ENCODE data around the gene EFNA1.

Gene EFNA1

DNA sequence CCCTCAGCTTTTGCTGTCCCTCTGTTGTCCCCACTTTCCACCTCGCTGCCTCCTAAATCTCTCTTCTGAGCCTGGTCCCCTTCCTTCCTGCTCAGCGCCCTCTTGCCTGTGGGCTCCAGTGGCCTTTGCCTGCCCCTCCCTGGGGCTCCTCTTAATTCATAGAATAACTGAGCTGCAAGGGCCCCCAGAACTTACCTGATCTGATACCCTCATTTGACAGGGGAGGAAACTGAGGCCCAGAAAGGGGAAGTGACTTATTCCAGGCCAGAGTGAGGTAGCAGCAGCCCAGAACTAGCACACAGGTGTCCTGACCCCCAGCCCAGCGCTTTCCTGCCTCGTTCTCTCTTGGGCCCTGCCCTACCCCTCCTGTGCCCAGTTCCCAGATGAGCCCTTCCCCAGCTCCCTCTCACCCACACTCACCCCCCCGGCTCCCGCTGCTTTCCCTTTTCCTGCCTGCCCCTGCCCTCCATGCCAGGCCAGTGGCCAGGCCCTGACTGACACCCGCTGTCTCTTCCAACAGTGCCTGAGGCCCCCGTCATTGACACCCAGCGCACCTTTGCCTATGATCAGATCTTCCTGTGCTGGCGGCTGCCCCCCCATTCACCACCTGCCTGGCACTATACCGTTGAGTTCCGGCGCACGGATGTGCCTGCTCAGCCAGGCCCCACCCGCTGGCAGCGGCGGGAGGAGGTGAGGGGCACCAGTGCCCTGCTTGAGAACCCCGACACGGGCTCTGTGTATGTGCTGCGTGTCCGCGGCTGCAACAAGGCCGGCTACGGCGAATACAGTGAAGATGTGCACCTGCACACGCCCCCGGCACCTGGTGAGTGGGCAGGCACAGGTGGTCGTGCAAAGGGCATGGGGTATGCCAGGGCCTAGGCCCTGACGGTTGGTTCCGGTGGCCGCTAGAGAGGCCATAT, 51.7 kb downstream of the EFNA1 start:
- TF ChIP-seq EZH2 (IDR thresholded peaks at IDR 0.05; ENCODE audit: borderline replicate concordance, low read depth, low read length, severe bottlenecking) (no peak), CTCF (IDR thresholded peaks at IDR 0.05; ENCODE audit: borderline replicate concordance, extremely low read depth, low read length, poor library complexity, severe bottlenecking) (no peak)
- H3K4me1 ChIP-seq (ENCODE audit: insufficient read depth, low read length): peaks cover 23% of the 10 kb centered on the region
- peaks cover 12% of the 10 kb centered on the region; the same call in 1 of the 2 replicates for H3K36me3 ChIP-seq (ENCODE audit: insufficient read depth, low read length)
- H4K20me1 ChIP-seq (ENCODE audit: insufficient read depth, low read length): no peaks in the 10 kb centered on the region
- H3K79me2 ChIP-seq (ENCODE audit: insufficient read depth, low read length): no peaks in the 10 kb centered on the region
- no peak overlapping the region for H2AFZ ChIP-seq (ENCODE audit: low read depth, low read length)
- H3K4me3 ChIP-seq (ENCODE audit: low read depth in 1 of 2, low read length in 2 of 2): no peak overlapping the region
- no peak overlapping the region for H3K9ac ChIP-seq (ENCODE audit: low read depth, low read length)
- H3K4me2 ChIP-seq (ENCODE audit: insufficient read depth, low read length): no peak overlapping the region
- ATAC-seq (ENCODE audit: insufficient read depth, low read depth): no peak
- no peaks in the 10 kb centered on the region for H3K9me3 ChIP-seq (ENCODE audit: insufficient read depth, low read length, severe bottlenecking)
- H3K27me3 ChIP-seq (ENCODE audit: insufficient read depth, low read length, poor library complexity): no peaks in the 10 kb centered on the region
- no peak for DNase-seq
- no peak overlapping the region for H3K27ac ChIP-seq (ENCODE audit: low read length)

- Histone ChIP-seq H3K9ac (ENCODE audit: low read depth, low read length) (no peak overlapping the region), H3K36me3 (ENCODE audit: insufficient read depth, low read length) (peaks cover 12% of the 10 kb centered on the region; the same call in 1 of the 2 replicates), H3K4me3 (ENCODE audit: low read depth in 1 of 2, low read length in 2 of 2) (no peak overlapping the region), H3K4me2 (ENCODE audit: insufficient read depth, low read length) (no peak overlapping the region), H4K20me1 (ENCODE audit: insufficient read depth, low read length) (no peaks in the 10 kb centered on the region), H3K4me1 (ENCODE audit: insufficient read depth, low read length) (peaks cover 10% of the 10 kb centered on the region), H3K9me3 (ENCODE audit: insufficient read depth, low read length, severe bottlenecking) (no peaks in the 10 kb centered on the region), H2AFZ (ENCODE audit: low read depth, low read length) (no peak overlapping the region), H3K27me3 (ENCODE audit: insufficient read depth, low read length, poor library complexity) (no peaks in the 10 kb centered on the region), H3K27ac (ENCODE audit: low read length) (no peak overlapping the region), H3K79me2 (ENCODE audit: insufficient read depth, low read length) (no peaks in the 10 kb centered on the region)
- TF ChIP-seq CTCF (IDR thresholded peaks at IDR 0.05; ENCODE audit: borderline replicate concordance, extremely low read depth, low read length, poor library complexity, severe bottlenecking) (no peak), EZH2 (IDR thresholded peaks at IDR 0.05; ENCODE audit: borderline replicate concordance, low read depth, low read length, severe bottlenecking) (no peak)
- DNase-seq (no peak), ATAC-seq (ENCODE audit: insufficient read depth, low read depth) (no peak)
Measured at GRCh38 chr1:155181371-155182051, 53.8 kb downstream of the EFNA1 start.

GRCh38 chr1:155182052-155182550, 54.4 kb downstream of the EFNA1 start:
- DNase-seq: no peak
- Histone ChIP-seq H3K9me3 (ENCODE audit: insufficient read depth, low read length, severe bottlenecking) (no peaks in the 10 kb centered on the region), H4K20me1 (ENCODE audit: insufficient read depth, low read length) (no peaks in the 10 kb centered on the region), H3K4me3 (ENCODE audit: low read depth in 1 of 2, low read length in 2 of 2) (no peak overlapping the region), H2AFZ (ENCODE audit: low read depth, low read length) (no peak overlapping the region), H3K4me1 (ENCODE audit: insufficient read depth, low read length) (peaks cover 5% of the 10 kb centered on the region), H3K9ac (ENCODE audit: low read depth, low read length) (no peak overlapping the region), H3K36me3 (ENCODE audit: insufficient read depth, low read length) (peaks cover 9% of the 10 kb centered on the region; the same call in 1 of the 2 replicates), H3K4me2 (ENCODE audit: insufficient read depth, low read length) (no peak overlapping the region), H3K79me2 (ENCODE audit: insufficient read depth, low read length) (no peaks in the 10 kb centered on the region), H3K27me3 (ENCODE audit: insufficient read depth, low read length, poor library complexity) (no peaks in the 10 kb centered on the region), H3K27ac (ENCODE audit: low read length) (no peak overlapping the region)
- TF ChIP-seq CTCF (IDR thresholded peaks at IDR 0.05; ENCODE audit: borderline replicate concordance, extremely low read depth, low read length, poor library complexity, severe bottlenecking) (no peak), EZH2 (IDR thresholded peaks at IDR 0.05; ENCODE audit: borderline replicate concordance, low read depth, low read length, severe bottlenecking) (no peak)
- no peak for ATAC-seq (ENCODE audit: insufficient read depth, low read depth)

All from DND-41 (cell line).